Activated CD8-positive, alpha-beta memory T cell treated with anti-CD3 and anti-CD28 coated beads, Interleukin-2, amount 10 ng/mL, durations not matched to agents 7 days and 5 days (primary cell): Measurements from ENCODE around the gene LIX1. TPM values are rescaled to one million over a fixed set of nuclear protein-coding genes. Genes with fewer than 3 reads are reported as not detected.

ENCODE experiments used
- ATAC-seq: fragments of 150-1000 bp; cut with Tn5 transposase; one replicate; pipeline ENCODE4 v1.10.0; 2021; ENCODE audit warnings: moderate library complexity
- CTCF ChIA-PET: fragments of 350-600 bp; sonication (Branson Sonifier 250); formaldehyde crosslinking; loops from one replicate; lab custom pipeline; 2021; ENCODE audit warnings: antibody characterized with exemption; lab: Charles Lee
- DNase-seq: peaks from one replicate; pipeline ENCODE4 v3.0.0-alpha.2; 2020
- H3K27ac Mint-ChIP-seq: one replicate; pipeline ENCODE4 v1.8.0; 2021; ENCODE audit warnings: mild to moderate bottlenecking, mixed read lengths
- H3K27me3 Mint-ChIP-seq: one replicate; pipeline ENCODE4 v1.8.0; 2021; ENCODE audit warnings: mixed read lengths
- H3K36me3 Mint-ChIP-seq: one replicate; pipeline ENCODE4 v1.8.0; 2021; ENCODE audit warnings: mild to moderate bottlenecking, mixed read lengths
- H3K4me1 Mint-ChIP-seq: one replicate; pipeline ENCODE4 v1.8.0; 2021; ENCODE audit warnings: mixed read lengths
- H3K4me3 Mint-ChIP-seq: one replicate; pipeline ENCODE4 v1.8.0; 2021; ENCODE audit warnings: mild to moderate bottlenecking, moderate library complexity, mixed read lengths
- H3K9me3 Mint-ChIP-seq: one replicate; pipeline ENCODE4 v1.8.0; 2022; ENCODE audit warnings: low read depth, mixed read lengths
- total RNA-seq, 2 experiments: library from RNA; stranded (reverse); gene quantifications; one replicate each; pipeline ENCODE4 v1.2.3, GENCODE V29; 2021

Gene LIX1
- total RNA-seq, 2 experiments from 2014 or later = not detected

GRCh38 chr5:97076098-97076497 is 66.3 kb downstream of the LIX1 start:
- Mint-ChIP-seq H3K36me3 (no peaks in the 10 kb centered on the region), H3K9me3 (no peaks in the 10 kb centered on the region), H3K4me1 (peaks cover 8% of the 10 kb centered on the region), H3K27ac (no peak overlapping the region), H3K4me3 (no peak overlapping the region), H3K27me3 (peaks cover 8% of the 10 kb centered on the region)
- CTCF ChIA-PET = no interaction called here
- DNase-seq (no peak), ATAC-seq (no peak)

GRCh38 chr5:97075649-97076048 is 66.8 kb downstream of the LIX1 start:
- no peak overlapping the region for H3K27ac Mint-ChIP-seq
- DNase-seq (no peak), ATAC-seq (no peak)
- H3K4me3 Mint-ChIP-seq = no peak overlapping the region
- CTCF ChIA-PET = interaction anchor here (0.8 to 1.5 kb wide), 2 partner anchors 67 to 78 kb away, joined by 3 to 5 read pairs; partner anchors contain the start of gene LIX1
- peaks cover 8% of the 10 kb centered on the region for H3K27me3 Mint-ChIP-seq
- no peaks in the 10 kb centered on the region for H3K36me3 Mint-ChIP-seq
- no peaks in the 10 kb centered on the region for H3K9me3 Mint-ChIP-seq
- peaks cover 6% of the 10 kb centered on the region for H3K4me1 Mint-ChIP-seq

- no peaks in the 10 kb centered on the region for H3K36me3 Mint-ChIP-seq
- peaks cover 6% of the 10 kb centered on the region for H3K4me1 Mint-ChIP-seq
- ATAC-seq (no peak), DNase-seq (no peak)
- H3K27ac Mint-ChIP-seq = no peak overlapping the region
- H3K27me3 Mint-ChIP-seq = peaks cover 5% of the 10 kb centered on the region
- no peak overlapping the region for H3K4me3 Mint-ChIP-seq
- CTCF ChIA-PET = interaction anchor here (0.8 to 1.5 kb wide), 3 partner anchors 51 to 77 kb away, joined by 3 to 5 read pairs (median 3); partner anchors contain the start of gene LIX1
- H3K9me3 Mint-ChIP-seq = no peaks in the 10 kb centered on the region
Measured at GRCh38 chr5:97074859-97075489, 67.4 kb downstream of the LIX1 start.

GRCh38 chr5:97073420-97073819 is 69.0 kb downstream of the LIX1 start:
- Mint-ChIP-seq H3K9me3 (no peaks in the 10 kb centered on the region), H3K27me3 (peaks cover 2% of the 10 kb centered on the region), H3K27ac (no peak overlapping the region), H3K4me1 (no peaks in the 10 kb centered on the region), H3K4me3 (no peak overlapping the region), H3K36me3 (no peaks in the 10 kb centered on the region)
- DNase-seq (no peak), ATAC-seq (no peak)
- CTCF ChIA-PET = no interaction called here

DNA sequence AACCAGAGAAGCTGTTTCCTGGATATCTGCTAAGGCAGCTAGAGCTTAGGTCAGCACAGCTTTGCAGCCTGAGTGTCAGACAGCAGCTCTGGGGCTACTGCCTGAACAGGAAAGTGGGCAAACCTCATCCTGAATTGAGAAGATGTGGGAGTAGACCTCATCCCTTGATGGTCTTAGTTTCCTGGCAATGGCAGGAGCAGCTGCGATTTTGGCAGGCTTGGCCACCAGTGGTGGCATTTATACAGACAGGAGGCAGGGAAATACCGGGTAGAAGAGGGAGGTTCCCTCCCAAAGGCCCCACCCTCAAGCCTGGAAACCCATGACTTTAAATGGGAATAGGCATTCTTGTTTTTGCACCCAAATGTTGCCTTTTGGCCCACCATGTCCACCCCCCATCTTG is 69.7 kb downstream of the LIX1 start:
- H3K4me3 Mint-ChIP-seq = no peak overlapping the region
- H3K9me3 Mint-ChIP-seq = no peaks in the 10 kb centered on the region
- DNase-seq (no peak), ATAC-seq (no peak)
- no peak overlapping the region for H3K27ac Mint-ChIP-seq
- H3K36me3 Mint-ChIP-seq = no peaks in the 10 kb centered on the region
- H3K4me1 Mint-ChIP-seq = no peaks in the 10 kb centered on the region
- CTCF ChIA-PET = no interaction called here
- peaks cover 5% of the 10 kb centered on the region for H3K27me3 Mint-ChIP-seq

DNA sequence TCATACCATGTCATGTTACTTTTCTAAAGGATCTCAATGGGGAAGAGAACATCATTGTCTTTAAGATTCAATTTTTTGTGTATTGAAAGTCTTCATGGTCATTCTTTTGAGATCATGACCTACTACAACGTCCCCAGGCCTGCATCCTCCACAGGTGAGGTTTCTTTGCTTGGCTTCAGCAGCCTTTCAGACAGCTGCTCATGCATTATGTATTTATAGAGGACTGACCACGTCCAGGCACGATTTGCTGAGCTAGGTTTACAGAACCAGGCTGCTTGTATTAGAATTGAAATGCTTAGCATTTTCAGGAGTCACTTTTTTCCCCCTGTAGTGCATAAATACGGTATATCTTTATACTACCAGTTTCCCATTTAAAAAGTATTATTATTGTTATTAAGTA is 70.4 kb downstream of the LIX1 start:
- H3K36me3 Mint-ChIP-seq = no peaks in the 10 kb centered on the region
- H3K9me3 Mint-ChIP-seq = no peaks in the 10 kb centered on the region
- H3K4me3 Mint-ChIP-seq = no peak overlapping the region
- H3K27ac Mint-ChIP-seq = no peak overlapping the region
- H3K4me1 Mint-ChIP-seq = no peaks in the 10 kb centered on the region
- DNase-seq (no peak), ATAC-seq (no peak)
- peaks cover 11% of the 10 kb centered on the region for H3K27me3 Mint-ChIP-seq
- CTCF ChIA-PET = interaction anchor here (2.6 kb wide), 1 partner anchor 89 kb away, joined by 7 read pairs; no protein-coding TSS in a partner anchor

DNA sequence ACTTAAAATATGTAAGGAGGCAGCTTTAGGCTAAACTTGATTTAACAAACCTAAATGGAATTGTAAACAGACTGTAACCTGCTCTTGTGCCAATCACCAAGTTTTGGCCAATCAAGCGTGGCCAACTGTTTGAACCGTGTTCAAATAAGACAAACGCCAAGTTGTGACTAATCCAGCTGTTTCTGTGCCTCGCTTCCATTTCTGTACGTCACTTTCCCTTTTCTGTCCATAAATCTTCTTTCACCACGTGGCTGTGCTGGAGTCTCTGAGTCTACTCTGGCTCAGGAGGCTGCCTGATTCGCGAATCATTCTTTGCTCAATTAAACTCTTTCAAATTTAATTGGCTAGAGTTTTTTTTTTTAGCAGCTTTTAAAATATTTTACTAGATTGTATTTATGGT is 71.3 kb downstream of the LIX1 start:
- peaks cover 15% of the 10 kb centered on the region for H3K27me3 Mint-ChIP-seq
- H3K36me3 Mint-ChIP-seq = no peaks in the 10 kb centered on the region
- no peak for DNase-seq
- no peaks in the 10 kb centered on the region for H3K4me1 Mint-ChIP-seq
- H3K4me3 Mint-ChIP-seq = no peak overlapping the region
- H3K27ac Mint-ChIP-seq = no peak overlapping the region
- CTCF ChIA-PET = interaction anchor here (2.6 kb wide), 1 partner anchor 90 kb away, joined by 7 read pairs; no protein-coding TSS in a partner anchor
- H3K9me3 Mint-ChIP-seq = no peaks in the 10 kb centered on the region
- no peak for ATAC-seq

GRCh38 chr5:97070234-97070633 is 72.2 kb downstream of the LIX1 start:
- peaks cover 15% of the 10 kb centered on the region for H3K27me3 Mint-ChIP-seq
- no peak overlapping the region for H3K4me3 Mint-ChIP-seq
- H3K4me1 Mint-ChIP-seq = peaks cover under 1% of the 10 kb centered on the region
- DNase-seq (no peak), ATAC-seq (no peak)
- no peak overlapping the region for H3K27ac Mint-ChIP-seq
- CTCF ChIA-PET = interaction anchor here (2.6 kb wide), 1 partner anchor 91 kb away, joined by 7 read pairs; no protein-coding TSS in a partner anchor
- H3K9me3 Mint-ChIP-seq = no peaks in the 10 kb centered on the region
- no peaks in the 10 kb centered on the region for H3K36me3 Mint-ChIP-seq

- ATAC-seq = no peak
- DNase-seq = no peak
- Mint-ChIP-seq H3K4me3 (no peak overlapping the region), H3K36me3 (no peaks in the 10 kb centered on the region), H3K27me3 (peaks cover 15% of the 10 kb centered on the region), H3K27ac (no peak overlapping the region), H3K4me1 (peaks cover 6% of the 10 kb centered on the region), H3K9me3 (no peaks in the 10 kb centered on the region)
- CTCF ChIA-PET = no interaction called here
Measured at GRCh38 chr5:97067296-97067850, 75.0 kb downstream of the LIX1 start.

DNA sequence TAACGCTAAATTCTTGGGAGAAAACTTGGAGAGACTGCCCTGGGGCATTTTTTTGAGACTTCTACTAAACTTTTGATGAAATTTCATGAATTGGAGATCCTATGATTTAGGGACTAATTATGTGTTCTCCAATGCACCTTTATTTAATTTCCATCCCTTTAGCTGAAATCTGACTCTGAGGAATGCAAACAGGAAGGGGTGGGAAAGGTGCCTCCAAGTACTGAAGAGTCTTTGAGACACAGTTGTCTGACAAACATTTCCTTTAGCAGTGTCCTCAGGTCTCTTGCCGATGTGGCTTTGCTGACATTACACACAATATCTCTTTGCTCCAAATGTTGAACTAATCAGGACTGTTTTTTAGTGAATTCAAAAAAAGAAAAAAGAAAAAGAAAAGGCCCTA is 76.9 kb downstream of the LIX1 start:
- DNase-seq (no peak), ATAC-seq (no peak)
- no peak overlapping the region for H3K27ac Mint-ChIP-seq
- H3K4me3 Mint-ChIP-seq = no peak overlapping the region
- CTCF ChIA-PET = interaction anchor here (0.6 kb wide), 1 partner anchor 80 kb away, joined by 3 read pairs; no protein-coding TSS in a partner anchor
- no peaks in the 10 kb centered on the region for H3K9me3 Mint-ChIP-seq
- H3K4me1 Mint-ChIP-seq = peaks cover 6% of the 10 kb centered on the region
- no peaks in the 10 kb centered on the region for H3K36me3 Mint-ChIP-seq
- H3K27me3 Mint-ChIP-seq = peaks cover 13% of the 10 kb centered on the region

DNA sequence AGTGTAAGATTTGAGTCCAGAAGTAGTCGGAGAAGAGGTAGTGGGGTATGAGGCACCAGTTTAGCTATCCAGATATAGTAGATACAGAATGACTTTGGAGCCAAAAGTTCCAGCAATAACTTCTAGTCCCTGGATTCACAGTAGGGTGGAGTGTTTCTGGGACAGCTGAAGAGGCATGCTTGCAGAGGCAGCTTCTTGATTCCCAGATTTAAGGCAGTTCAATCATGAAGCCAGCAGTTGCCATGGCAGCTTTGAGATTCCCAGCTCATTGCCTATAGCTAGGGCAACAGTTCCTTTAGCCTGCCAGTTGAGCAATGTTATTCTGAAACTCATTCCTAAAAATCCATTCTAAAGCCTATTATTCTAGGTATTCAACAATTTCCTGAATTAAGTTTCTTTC is 79.2 kb downstream of the LIX1 start:
- Mint-ChIP-seq H3K36me3 (no peaks in the 10 kb centered on the region), H3K4me1 (peaks cover 6% of the 10 kb centered on the region), H3K9me3 (no peaks in the 10 kb centered on the region), H3K27ac (no peak overlapping the region), H3K4me3 (no peak overlapping the region), H3K27me3 (peaks cover 14% of the 10 kb centered on the region)
- DNase-seq (no peak), ATAC-seq (no peak)
- CTCF ChIA-PET = interaction anchor here (1.1 kb wide), 1 partner anchor 16 kb away, joined by 4 read pairs; no protein-coding TSS in a partner anchor

GRCh38 chr5:97062046-97062445 is 80.4 kb downstream of the LIX1 start:
- H3K27ac Mint-ChIP-seq = no peak overlapping the region
- peaks cover 12% of the 10 kb centered on the region for H3K27me3 Mint-ChIP-seq
- peaks cover 8% of the 10 kb centered on the region for H3K4me1 Mint-ChIP-seq

DNA sequence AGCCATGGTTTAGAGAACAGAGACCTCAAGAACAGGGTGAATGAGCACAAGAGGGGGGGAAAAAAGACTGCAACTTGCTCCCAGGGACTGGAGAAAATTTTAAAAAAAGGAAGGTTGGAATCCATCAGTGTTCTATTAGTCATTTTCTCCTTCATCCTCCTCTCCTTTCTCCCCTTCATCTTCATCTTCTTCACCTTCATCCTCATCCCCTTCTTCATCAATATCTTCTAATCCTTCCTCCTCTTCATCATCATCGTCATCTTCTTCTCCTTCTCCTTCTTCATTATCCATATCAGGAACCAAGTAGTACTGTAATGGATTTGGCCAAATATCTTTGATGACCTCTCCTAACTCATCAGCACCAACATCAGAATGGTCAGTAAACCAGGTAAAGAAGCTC is 86.1 kb downstream of the LIX1 start:
- Mint-ChIP-seq H3K9me3 (no peaks in the 10 kb centered on the region), H3K27me3 (peaks cover 44% of the 10 kb centered on the region), H3K27ac (no peak overlapping the region), H3K36me3 (peaks cover 2% of the 10 kb centered on the region), H3K4me3 (no peak overlapping the region), H3K4me1 (peaks cover 5% of the 10 kb centered on the region)
- DNase-seq (no peak), ATAC-seq (no peak)
- CTCF ChIA-PET = no interaction called here

More at GRCh38 chr5:97062046-97062445, 80.4 kb downstream of the LIX1 start:
- Mint-ChIP-seq H3K9me3 (no peaks in the 10 kb centered on the region), H3K4me3 (no peak overlapping the region), H3K36me3 (no peaks in the 10 kb centered on the region)
- CTCF ChIA-PET = interaction anchor here (1.0 kb wide), 1 partner anchor 100 kb away, joined by 3 read pairs; no protein-coding TSS in a partner anchor
- ATAC-seq (no peak), DNase-seq (no peak)

DNA sequence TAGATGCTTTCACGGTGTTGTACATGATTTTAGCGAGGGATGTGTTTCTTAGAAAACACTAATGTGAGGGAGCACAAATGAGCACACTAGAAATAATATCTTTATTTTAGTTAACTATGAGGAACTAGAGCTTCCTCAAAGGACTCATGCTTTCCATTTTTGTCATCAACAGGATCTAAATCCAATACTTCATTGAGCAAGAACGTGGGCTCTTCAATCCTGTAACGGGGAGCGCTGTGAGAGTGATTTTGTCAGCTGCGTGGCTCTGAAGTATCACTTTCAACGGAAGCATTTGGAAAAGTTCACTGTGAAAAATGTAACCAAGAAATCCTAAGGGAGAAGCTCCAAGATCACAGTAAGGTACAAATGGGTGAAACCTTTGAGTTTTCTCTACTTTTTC is 93.2 kb downstream of the LIX1 start:
- CTCF ChIA-PET = interaction anchor here (0.6 to 1.7 kb wide), 4 partner anchors 112 to 297 kb away, joined by 3 to 6 read pairs (median 4); no protein-coding TSS in a partner anchor

More for the DNA sequence above, 93.2 kb downstream of the LIX1 start:
- ATAC-seq (no peak), DNase-seq (no peak)
- no peak overlapping the region for H3K27ac Mint-ChIP-seq
- H3K4me1 Mint-ChIP-seq = peaks cover 2% of the 10 kb centered on the region
- H3K36me3 Mint-ChIP-seq = no peaks in the 10 kb centered on the region
- H3K4me3 Mint-ChIP-seq = no peak overlapping the region
- peaks cover 27% of the 10 kb centered on the region for H3K27me3 Mint-ChIP-seq
- no peaks in the 10 kb centered on the region for H3K9me3 Mint-ChIP-seq
